DND-41 (cell line): ENCODE results near the gene SULF2.

Experiments used
- CTCF ChIP-seq: IDR thresholded peaks from 2 replicates; pipeline ENCODE4 v1.5.1; 2012; ENCODE audit warnings: borderline replicate concordance, low read length, moderate library complexity, mild to moderate bottlenecking; ENCODE audit not compliant: poor library complexity, severe bottlenecking; ENCODE audit errors: extremely low read depth
- EZH2 ChIP-seq: IDR thresholded peaks from 3 replicates; pipeline ENCODE4 v1.6.1; 2012; ENCODE audit warnings: borderline replicate concordance, low read depth, mild to moderate bottlenecking, moderate library complexity, low read length, inconsistent platforms; ENCODE audit not compliant: severe bottlenecking

GRCh38 chr20:47675190-47676142, 109.8 kb downstream of the SULF2 start:
- TF ChIP-seq CTCF (no peak), EZH2 (no peak)
